Measurements from ENCODE around the gene LDLRAD3.

GRCh38 chr11:36010010-36010740, 66.3 kb downstream of the LDLRAD3 start:
- TF ChIP-seq CTCF (optimal IDR thresholded peaks at IDR 0.05 in 1 of 3, IDR thresholded peaks at IDR 0.05 in 1 of 3, conservative IDR thresholded peaks at IDR 0.05 in 1 of 3; ENCODE audit: extremely low read depth in 1 of 3, insufficient read depth in 2 of 3, low read length in 3 of 3) (no peak), EZH2 (IDR thresholded peaks at IDR 0.05; ENCODE audit: low read length) (no peak)

Measured in keratinocyte (primary cell).